CD4-positive, CD25-positive, alpha-beta regulatory T cell (primary cell): Measurements from ENCODE around the gene TTC14. TPM values are rescaled to one million over a fixed set of nuclear protein-coding genes. Genes with fewer than 3 reads are reported as not detected.

ENCODE experiments used
- ATAC-seq, 2 donors: fragments of 150-1000 bp; cut with Tn5 transposase; one replicate each; pipeline ENCODE4 v1.10.0; 2021; ENCODE audit warnings: low read depth in 2 of 2, moderate number of reproducible peaks in 2 of 2, moderate library complexity in 1 of 2
- DNase-seq, 3 donors: peaks; one replicate each; pipeline versions ENCODE4 v3.0.0 to v3.0.0-alpha.2; 2012 to 2022; ENCODE audit warnings: mixed read lengths in 1 of 3
- H3K27ac ChIP-seq: one replicate; pipeline ENCODE4 v1.7.0; 2013; ENCODE audit warnings: mild to moderate bottlenecking, low read length; ENCODE audit not compliant: insufficient read depth, poor library complexity, severe bottlenecking
- H3K27me3 ChIP-seq: one replicate; pipeline ENCODE4 v1.7.0; 2013; ENCODE audit warnings: low read length; ENCODE audit not compliant: control insufficient read depth, insufficient read depth
- H3K36me3 ChIP-seq: one replicate; pipeline ENCODE4 v1.7.0; 2013; ENCODE audit warnings: mild to moderate bottlenecking, low read length, moderate library complexity; ENCODE audit not compliant: control insufficient read depth, insufficient read depth
- H3K4me1 ChIP-seq: 2 replicates; pipeline ENCODE4 v1.7.0; 2013; ENCODE audit warnings: mild to moderate bottlenecking, low read length; ENCODE audit not compliant: insufficient read depth, control insufficient read depth, poor library complexity, severe bottlenecking
- H3K4me3 ChIP-seq: one replicate; pipeline ENCODE4 v1.7.0; 2013; ENCODE audit warnings: low read depth, mild to moderate bottlenecking, low read length, moderate library complexity
- H3K9me3 ChIP-seq, 2 experiments: 1 replicate in 1 of 2; 2 replicates in 1 of 2; pipeline ENCODE4 v1.7.0; 2013; ENCODE audit warnings: low read length in 2 of 2, mild to moderate bottlenecking in 1 of 2, moderate library complexity in 1 of 2; ENCODE audit not compliant: control insufficient read depth in 2 of 2
- H3K27ac Mint-ChIP-seq, 3 donors: one replicate each; pipeline ENCODE4 v1.8.0; 2020 to 2022; ENCODE audit warnings: mild to moderate bottlenecking in 3 of 3, mixed read lengths in 3 of 3, moderate library complexity in 2 of 3
- H3K27me3 Mint-ChIP-seq: one replicate; pipeline ENCODE4 v1.8.0; 2022; ENCODE audit warnings: mild to moderate bottlenecking, mixed read lengths
- H3K36me3 Mint-ChIP-seq: one replicate; pipeline ENCODE4 v1.8.0; 2020; ENCODE audit warnings: mixed read lengths
- H3K4me1 Mint-ChIP-seq, 4 donors: one replicate each; pipeline ENCODE4 v1.8.0; 2020 to 2022; ENCODE audit warnings: mixed read lengths in 4 of 4, mild to moderate bottlenecking in 1 of 4
- H3K4me3 Mint-ChIP-seq, 4 donors: one replicate each; pipeline ENCODE4 v1.8.0; 2020 to 2022; ENCODE audit warnings: mild to moderate bottlenecking in 4 of 4, mixed read lengths in 4 of 4, moderate library complexity in 3 of 4
- H3K9me3 Mint-ChIP-seq, 7 donors: one replicate each; pipeline ENCODE4 v1.8.0; 2020 to 2022; ENCODE audit warnings: mixed read lengths in 7 of 7, mild to moderate bottlenecking in 3 of 7, moderate library complexity in 2 of 7
- polyA plus RNA-seq, 4 donors: library from polyadenylated mRNA; unstranded; fragments of 300-500 nt; fragmentation: Illumina TruSeq; gene quantifications; one replicate each; pipeline ENCODE4 v1.2.3, GENCODE V29; 2021
- total RNA-seq: library from RNA; stranded (reverse); gene quantifications from one replicate; pipeline ENCODE4 v1.2.3, GENCODE V29; 2022

Gene TTC14
- total and polyA plus RNA-seq, 5 donors from 2014 or later, result 14.0 to 80.3 (median 26.6) TPM

DNA sequence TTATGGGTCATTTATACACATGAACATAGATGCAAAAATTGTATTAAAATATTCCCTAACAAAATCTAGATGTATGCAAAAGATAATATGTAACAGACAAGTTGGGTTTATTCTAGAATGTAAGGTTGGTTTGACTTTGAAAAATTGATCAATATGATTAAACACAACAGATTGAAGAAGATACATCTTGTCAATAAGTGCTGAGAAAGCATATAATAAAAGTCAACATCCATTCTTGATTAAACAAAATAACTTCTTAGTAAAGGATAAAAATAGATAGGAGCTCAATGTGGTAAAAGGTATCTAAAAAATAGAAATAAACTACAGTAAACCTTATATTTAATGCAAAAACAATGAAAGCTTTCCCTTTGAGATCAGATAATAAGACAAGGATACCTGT, 39.0 kb downstream of the TTC14 start:
- Mint-ChIP-seq H3K4me3 (no peak overlapping the region), H3K9me3 (peaks cover 0 to 3% (median 0%) of the 10 kb centered on the region in 7 donors), H3K27me3 (peaks cover 25% of the 10 kb centered on the region), H3K4me1 (no peaks in the 10 kb centered on the region), H3K27ac (no peak overlapping the region), H3K36me3 (no peaks in the 10 kb centered on the region)
- no peak for DNase-seq
- H3K27ac ChIP-seq, result no peak overlapping the region
- H3K4me1 ChIP-seq, result no peaks in the 10 kb centered on the region
- no peaks in the 10 kb centered on the region for H3K9me3 ChIP-seq
- no peak for ATAC-seq
- H3K27me3 ChIP-seq, result peaks cover 4% of the 10 kb centered on the region
- no peaks in the 10 kb centered on the region for H3K36me3 ChIP-seq
- H3K4me3 ChIP-seq, result no peak overlapping the region

DNA sequence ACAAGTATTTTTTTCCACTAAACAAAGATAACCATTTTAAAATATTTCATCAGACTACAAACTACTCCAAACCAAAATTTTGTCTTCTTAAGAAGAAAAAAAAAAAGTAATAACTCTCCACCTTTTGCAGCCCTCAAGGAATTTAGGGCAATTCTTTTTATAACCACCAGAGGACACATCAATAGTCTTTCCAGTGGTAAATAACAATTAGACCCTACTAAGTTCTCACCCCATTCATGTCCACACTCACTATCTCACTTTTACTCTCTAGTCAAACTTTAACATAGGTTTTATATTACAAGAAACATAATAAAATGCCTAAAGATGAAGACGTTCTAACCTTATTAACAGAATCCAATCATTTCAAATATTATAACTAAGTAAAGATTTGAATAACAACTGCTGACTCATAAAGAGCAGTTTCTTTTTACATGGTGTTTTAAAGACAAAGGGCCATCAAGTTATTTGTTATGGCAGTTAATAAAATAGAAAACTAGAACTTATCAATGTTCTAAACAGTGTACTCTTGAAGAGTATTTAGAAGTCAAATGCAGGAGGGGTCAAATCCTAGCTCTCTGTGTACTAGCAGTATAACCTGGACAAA, 44.3 kb downstream of the TTC14 start:
- DNase-seq, result no peak
- Mint-ChIP-seq H3K4me1 (no peaks in the 10 kb centered on the region), H3K4me3 (no peak overlapping the region), H3K36me3 (no peaks in the 10 kb centered on the region), H3K27ac (no peak overlapping the region), H3K9me3 (peaks cover 0 to 2% (median 0%) of the 10 kb centered on the region in 7 donors), H3K27me3 (peaks cover 17% of the 10 kb centered on the region)
- Histone ChIP-seq H3K36me3 (no peaks in the 10 kb centered on the region), H3K27ac (no peak overlapping the region), H3K4me3 (no peak overlapping the region), H3K9me3 (no peaks in the 10 kb centered on the region), H3K27me3 (peaks cover 2% of the 10 kb centered on the region), H3K4me1 (no peaks in the 10 kb centered on the region)
- ATAC-seq, result no peak

DNA sequence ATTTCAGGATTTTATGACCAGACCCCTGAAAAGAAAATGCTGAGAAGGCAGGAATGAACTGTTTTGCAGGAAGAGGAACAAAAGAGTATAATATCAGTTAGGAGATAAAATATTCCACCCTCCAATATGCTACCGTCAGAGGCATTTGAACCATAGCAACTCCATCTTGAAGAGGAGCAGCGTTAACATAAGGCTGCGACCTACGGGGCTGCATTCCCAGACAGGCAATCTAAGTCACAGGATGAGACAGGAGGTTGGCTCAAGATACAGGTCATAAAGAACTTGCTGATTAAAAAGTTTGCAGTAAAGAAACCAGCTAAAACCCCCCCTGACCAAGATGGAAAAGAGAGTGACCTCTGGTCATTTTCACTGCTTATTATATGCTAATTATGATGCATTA, 54.4 kb downstream of the TTC14 start:
- ATAC-seq, result no peak
- Mint-ChIP-seq H3K36me3 (no peaks in the 10 kb centered on the region), H3K9me3 (no peaks in the 10 kb centered on the region), H3K4me3 (no peak overlapping the region), H3K4me1 (no peaks in the 10 kb centered on the region), H3K27ac (no peak overlapping the region), H3K27me3 (peaks cover 11% of the 10 kb centered on the region)
- Histone ChIP-seq H3K4me1 (no peaks in the 10 kb centered on the region), H3K27me3 (peaks cover 6% of the 10 kb centered on the region), H3K4me3 (no peak overlapping the region), H3K27ac (no peak overlapping the region), H3K36me3 (no peaks in the 10 kb centered on the region), H3K9me3 (no peaks in the 10 kb centered on the region)
- DNase-seq, result no peak

DNA sequence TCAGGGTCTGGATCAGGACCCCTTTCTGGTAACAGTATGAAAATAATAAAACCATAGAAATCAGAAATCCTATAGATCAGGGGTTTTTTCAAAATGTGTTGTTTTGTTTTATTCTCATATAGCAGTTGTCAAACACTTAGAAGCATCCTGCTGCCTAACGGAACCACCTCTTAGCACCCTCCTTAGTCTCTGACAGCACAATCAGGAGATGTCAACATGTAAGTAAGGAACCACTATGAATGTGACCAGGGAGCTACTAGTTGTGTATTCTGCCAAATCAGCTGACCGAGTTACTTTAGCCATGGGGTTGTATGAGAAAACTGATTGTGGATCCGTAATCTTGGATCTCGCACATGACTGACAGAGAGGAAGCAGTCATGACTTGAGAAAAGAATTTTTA, 55.1 kb downstream of the TTC14 start:
- Histone ChIP-seq H3K4me3 (no peak overlapping the region), H3K27ac (no peak overlapping the region), H3K4me1 (no peaks in the 10 kb centered on the region), H3K36me3 (no peaks in the 10 kb centered on the region), H3K9me3 (no peaks in the 10 kb centered on the region), H3K27me3 (peaks cover 6% of the 10 kb centered on the region)
- H3K27ac Mint-ChIP-seq, result no peak overlapping the region
- ATAC-seq (no peak), DNase-seq (no peak)
- H3K27me3 Mint-ChIP-seq, result peaks cover 11% of the 10 kb centered on the region
- no peak overlapping the region for H3K4me3 Mint-ChIP-seq
- no peaks in the 10 kb centered on the region for H3K4me1 Mint-ChIP-seq
- H3K9me3 Mint-ChIP-seq, result no peaks in the 10 kb centered on the region
- H3K36me3 Mint-ChIP-seq, result no peaks in the 10 kb centered on the region

Other genes starting within 250 kb of the TTC14 start
- not detected for gene CCDC39, start 77.3 kb downstream of the TTC14 start, total RNA-seq
- not detected for gene CCDC39, start 77.3 kb downstream of the TTC14 start, polyA plus RNA-seq